ENCODE data around the gene ZNF451.
A peak's percentile ranks its signal among the peaks of the same experiment; 100 is the strongest.
"Not testable (repeated sequence)": the region's sequence is repeated elsewhere in the genome, so short reads cannot be mapped to it uniquely, and the experiment has no call there.

ZNF451 gene

GRCh38 chr6:57090458-57091067 is 575 bp downstream of the ZNF451 start:
- DNase-seq (ENCODE audit: low read depth) = not testable (repeated sequence)

DNA sequence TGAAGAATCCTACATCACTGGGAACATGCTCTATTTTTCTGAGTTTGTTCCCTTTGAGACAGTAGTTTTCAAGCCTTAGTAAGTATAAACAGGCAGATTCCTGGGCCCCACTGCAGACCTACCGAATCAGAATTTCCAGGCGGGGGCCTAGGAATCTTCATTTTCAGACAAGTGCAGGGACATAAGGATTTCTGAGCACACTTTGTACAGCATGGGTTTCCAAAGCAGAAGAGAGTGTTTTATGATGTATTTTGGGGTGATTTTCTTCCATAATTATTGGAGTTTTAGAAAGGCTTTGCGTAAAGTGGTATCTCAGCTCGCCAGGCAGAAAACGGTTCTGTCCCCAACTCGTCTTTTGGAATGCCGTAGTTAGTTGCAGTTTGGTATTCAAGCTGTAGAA is 1.4 kb downstream of the ZNF451 start:
- not testable (repeated sequence) for DNase-seq (ENCODE audit: low read depth)

DNA sequence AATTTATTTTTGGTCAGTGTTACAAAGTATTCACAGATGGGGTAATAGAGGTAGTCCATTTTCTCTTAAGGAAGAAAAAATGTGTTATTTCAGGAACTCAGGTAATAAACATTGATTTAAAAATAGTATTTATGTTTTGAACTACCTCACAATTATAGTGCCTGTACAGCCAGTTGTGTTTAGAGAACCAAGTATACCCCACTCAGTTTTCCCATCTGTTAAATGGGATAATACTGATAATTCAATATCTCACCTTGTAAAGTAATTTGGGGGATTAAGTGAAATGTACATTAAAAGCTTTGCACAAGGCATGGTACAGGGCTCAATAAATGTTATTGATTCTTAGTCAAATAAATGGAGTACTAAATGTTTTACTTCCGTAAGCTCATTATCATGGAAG is 4.7 kb downstream of the ZNF451 start:
- DNase-seq (ENCODE audit: low read depth) = no peak

DNA sequence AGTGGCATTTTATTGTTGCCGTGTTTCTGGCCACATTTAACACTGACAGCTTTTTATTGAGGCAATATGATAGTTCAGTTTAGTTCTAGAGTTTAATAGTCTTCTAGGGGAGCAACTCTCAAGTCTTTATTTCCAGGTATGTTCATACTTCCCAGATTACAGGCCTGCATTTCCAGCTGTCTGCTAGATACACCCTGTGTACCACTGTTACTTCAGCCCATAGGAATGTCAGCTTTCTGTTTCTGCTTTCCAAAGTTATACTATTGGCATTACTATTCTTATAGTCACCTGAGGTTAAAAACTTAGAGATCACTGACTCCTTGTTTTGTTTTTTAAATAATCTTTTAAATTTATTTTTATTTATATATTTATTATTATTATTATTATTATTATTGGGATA is 7.6 kb downstream of the ZNF451 start:
- DNase-seq (ENCODE audit: low read depth) = no peak

GRCh38 chr6:57102976-57103375 is 13.0 kb downstream of the ZNF451 start:
- no peak for DNase-seq (ENCODE audit: low read depth)

DNA sequence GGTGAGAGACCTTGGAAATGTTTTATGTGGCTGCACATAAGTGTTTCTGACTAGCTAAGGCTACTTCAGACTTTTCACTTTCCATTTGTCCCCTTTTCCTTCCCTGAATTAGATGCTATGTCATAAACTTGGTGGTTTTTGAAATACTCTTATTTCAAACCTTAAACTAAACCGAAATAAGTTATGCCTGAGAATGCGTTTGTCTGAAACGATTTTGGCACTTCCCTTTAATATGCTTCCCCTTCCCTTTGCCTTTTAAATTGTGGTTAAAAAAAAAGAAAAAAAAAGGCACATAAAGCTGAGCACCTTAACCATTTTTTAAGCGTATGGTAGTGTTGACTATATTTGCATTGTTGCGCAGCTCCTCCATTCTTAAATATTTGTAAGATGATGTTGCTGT is 14.3 kb downstream of the ZNF451 start:
- DNase-seq (ENCODE audit: low read depth) = no peak

DNA sequence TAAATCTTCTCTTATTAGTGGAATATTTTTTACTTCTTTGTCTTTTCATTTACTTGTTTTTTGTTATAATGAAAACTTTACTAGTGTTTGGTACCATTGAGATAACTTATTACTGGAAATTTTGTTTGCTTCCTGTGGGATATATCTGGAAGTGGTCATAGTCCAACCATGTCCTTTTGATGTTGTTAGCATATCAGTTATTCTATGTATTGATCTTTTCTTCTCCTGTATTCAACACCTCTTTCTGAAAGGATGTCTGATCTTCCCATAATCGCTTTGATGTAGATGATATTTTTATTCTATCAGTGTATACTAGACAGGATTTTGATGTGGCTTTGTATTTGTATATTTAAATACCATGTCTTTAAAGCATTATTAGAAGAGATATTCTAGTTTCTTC is 17.0 kb downstream of the ZNF451 start:
- DNase-seq (ENCODE audit: low read depth) = no peak

DNA sequence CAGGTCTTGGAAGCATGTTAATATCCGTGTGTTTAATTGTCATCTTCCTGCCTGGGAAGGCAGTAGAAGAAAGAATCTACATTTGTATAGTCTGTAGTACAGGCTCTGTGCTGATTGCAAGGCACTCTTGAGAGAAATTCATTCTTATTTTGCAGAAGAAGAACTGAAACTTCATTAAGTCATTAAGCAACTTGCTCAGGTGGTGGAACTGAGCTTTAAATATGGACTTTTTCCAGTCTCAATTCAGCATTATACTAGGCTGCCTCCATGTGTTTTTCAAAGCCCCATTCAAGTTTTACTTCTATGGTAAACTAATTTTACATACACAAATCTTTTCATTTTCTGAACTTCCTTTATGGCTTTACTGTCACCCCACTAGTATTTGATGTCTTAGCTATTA is 18.7 kb downstream of the ZNF451 start:
- no peak for DNase-seq (ENCODE audit: low read depth)

- peak; percentile 47 for DNase-seq (ENCODE audit: low read depth)
Measured at GRCh38 chr6:57109880-57110279, 19.9 kb downstream of the ZNF451 start.

- DNase-seq (ENCODE audit: low read depth) = no peak
Measured at GRCh38 chr6:57113105-57113504, 23.1 kb downstream of the ZNF451 start.

- DNase-seq (ENCODE audit: low read depth) = no peak
Measured at GRCh38 chr6:57116776-57117175, 26.8 kb downstream of the ZNF451 start.

GRCh38 chr6:57117796-57118195 is 27.8 kb downstream of the ZNF451 start:
- no peak for DNase-seq (ENCODE audit: low read depth)

DNA sequence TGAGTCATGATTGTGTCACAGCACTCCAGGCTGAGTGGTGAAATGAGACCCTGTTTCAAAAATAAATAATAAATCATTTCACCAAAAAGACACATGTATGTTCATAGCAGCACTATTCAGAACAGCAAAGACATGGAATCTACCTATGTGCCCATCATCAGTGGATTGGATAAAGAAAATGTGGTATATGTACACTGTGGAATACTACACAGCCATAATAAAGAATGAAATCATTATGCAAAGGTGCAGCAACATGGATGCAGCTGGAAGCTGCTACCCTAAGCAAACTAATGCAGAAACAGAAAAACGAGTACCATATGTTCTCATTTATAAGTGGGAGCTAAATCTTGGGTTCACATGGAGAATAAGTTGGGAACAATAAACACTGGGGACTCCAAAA is 33.1 kb downstream of the ZNF451 start:
- DNase-seq (ENCODE audit: low read depth) = no peak

- no peak for DNase-seq (ENCODE audit: low read depth)
Measured at GRCh38 chr6:57127763-57128162, 37.8 kb downstream of the ZNF451 start.

DNA sequence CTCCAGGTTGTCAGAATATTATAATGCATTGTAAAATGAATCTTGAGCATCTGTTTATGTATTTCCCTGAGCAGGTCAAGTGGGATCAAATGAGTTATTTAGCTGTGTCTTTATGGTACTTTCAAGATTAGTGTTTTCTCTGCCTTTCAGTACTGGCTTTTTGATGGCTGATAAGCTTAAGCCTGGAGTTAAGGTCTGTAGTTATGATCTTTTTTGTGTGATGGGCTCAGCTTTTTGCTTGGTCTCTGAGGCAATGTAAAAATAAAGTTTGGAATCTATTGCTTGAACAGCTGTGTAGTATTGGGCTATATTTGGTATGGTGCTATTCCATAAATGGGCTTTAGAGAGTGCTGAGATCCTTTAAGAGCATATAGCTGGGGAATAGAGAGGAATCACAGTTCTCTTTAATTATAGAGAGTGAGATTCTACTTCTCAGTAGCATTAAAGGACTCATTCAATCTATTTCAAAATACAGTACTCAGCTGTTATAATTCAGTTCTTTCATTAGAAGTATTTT is 40.7 kb downstream of the ZNF451 start:
- DNase-seq (ENCODE audit: low read depth) = no peak

DNA sequence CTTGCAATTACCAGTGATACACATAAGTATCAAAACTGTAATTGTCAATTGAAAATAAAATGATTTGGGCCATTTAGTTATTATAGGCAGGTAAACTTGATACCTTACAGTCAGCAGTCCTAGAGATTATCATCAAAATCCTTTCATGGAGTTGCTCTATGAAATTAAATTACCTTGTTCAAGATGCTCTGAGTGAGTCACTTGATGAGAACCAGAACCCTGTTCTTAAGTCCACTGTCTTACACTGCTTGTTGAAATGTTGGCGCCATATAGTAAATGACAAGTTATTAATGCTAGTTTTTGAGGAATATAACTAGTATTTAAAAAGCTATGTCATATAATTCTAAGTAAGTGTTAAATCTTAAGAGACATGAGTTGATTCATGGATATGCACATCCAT is 45.0 kb downstream of the ZNF451 start:
- DNase-seq (ENCODE audit: low read depth) = no peak

- DNase-seq (ENCODE audit: low read depth) = peak; percentile 43
Measured at GRCh38 chr6:57135885-57136284, 45.9 kb downstream of the ZNF451 start.

- no peak for DNase-seq (ENCODE audit: low read depth)
Measured at GRCh38 chr6:57137350-57137749, 47.4 kb downstream of the ZNF451 start.

GRCh38 chr6:57138026-57138425 is 48.0 kb downstream of the ZNF451 start:
- DNase-seq (ENCODE audit: low read depth) = no peak

GRCh38 chr6:57141451-57142177 is 51.6 kb downstream of the ZNF451 start:
- no peak for DNase-seq (ENCODE audit: low read depth)

GRCh38 chr6:57142178-57142525 is 52.2 kb downstream of the ZNF451 start:
- no peak for DNase-seq (ENCODE audit: low read depth)

- DNase-seq (ENCODE audit: low read depth) = no peak
Measured at GRCh38 chr6:57143690-57144089, 53.7 kb downstream of the ZNF451 start.

- DNase-seq (ENCODE audit: low read depth) = no peak
Measured at GRCh38 chr6:57147401-57147800, 57.4 kb downstream of the ZNF451 start.
